ENCODE measurements around the gene ANLN.
"Not testable (repeated sequence)": the region's sequence is repeated elsewhere in the genome, so short reads cannot be mapped to it uniquely, and the experiment has no call there.

Gene ANLN

GRCh38 chr7:36491317-36491716 is 101.7 kb downstream of the ANLN start:
- Histone ChIP-seq H3K27ac (ENCODE audit: poor library complexity, severe bottlenecking) (no peak overlapping the region), H3K4me3 (ENCODE audit: severe bottlenecking) (no peak overlapping the region), H3K4me1 (ENCODE audit: insufficient read depth, poor library complexity, severe bottlenecking) (no peaks in the 10 kb centered on the region), H3K36me3 (ENCODE audit: low read depth) (no peaks in the 10 kb centered on the region), H3K27me3 (ENCODE audit: insufficient read depth, poor library complexity, severe bottlenecking) (peaks cover 5% of the 10 kb centered on the region), H3K9me3 (ENCODE audit: severe bottlenecking) (no peaks in the 10 kb centered on the region)
- DNase-seq (ENCODE audit: low spot score) (no peak), ATAC-seq (ENCODE audit: low read depth) (no peak)
- no peak for TF ChIP-seq CTCF (IDR thresholded peaks at IDR 0.05; ENCODE audit: poor library complexity, severe bottlenecking)

- H3K9me3 ChIP-seq (ENCODE audit: severe bottlenecking): no peaks in the 10 kb centered on the region
- no peak for TF ChIP-seq CTCF (IDR thresholded peaks at IDR 0.05; ENCODE audit: poor library complexity, severe bottlenecking)
- ATAC-seq (ENCODE audit: low read depth) (no peak), DNase-seq (ENCODE audit: low spot score) (no peak)
- no peaks in the 10 kb centered on the region for H3K36me3 ChIP-seq (ENCODE audit: low read depth)
- H3K27me3 ChIP-seq (ENCODE audit: insufficient read depth, poor library complexity, severe bottlenecking): peaks cover 5% of the 10 kb centered on the region
- no peak overlapping the region for H3K4me3 ChIP-seq (ENCODE audit: severe bottlenecking)
- no peak overlapping the region for H3K27ac ChIP-seq (ENCODE audit: poor library complexity, severe bottlenecking)
- H3K4me1 ChIP-seq (ENCODE audit: insufficient read depth, poor library complexity, severe bottlenecking): peaks cover 11% of the 10 kb centered on the region
Observed at GRCh38 chr7:36496576-36496975, 106.9 kb downstream of the ANLN start.

- H3K9me3 ChIP-seq (ENCODE audit: severe bottlenecking); H3K36me3 ChIP-seq (ENCODE audit: low read depth); DNase-seq (ENCODE audit: low spot score); H3K27ac ChIP-seq (ENCODE audit: poor library complexity, severe bottlenecking); H3K27me3 ChIP-seq (ENCODE audit: insufficient read depth, poor library complexity, severe bottlenecking); H3K4me3 ChIP-seq (ENCODE audit: severe bottlenecking): not testable (repeated sequence)
- ATAC-seq (ENCODE audit: low read depth): peak; percentile 87
- H3K4me1 ChIP-seq (ENCODE audit: insufficient read depth, poor library complexity, severe bottlenecking): peaks cover 11% of the 10 kb centered on the region
Observed at GRCh38 chr7:36497176-36497575, 107.5 kb downstream of the ANLN start.

GRCh38 chr7:36497775-36498174 is 108.1 kb downstream of the ANLN start:
- TF ChIP-seq CTCF (IDR thresholded peaks at IDR 0.05; ENCODE audit: poor library complexity, severe bottlenecking): no peak
- H3K4me3 ChIP-seq (ENCODE audit: severe bottlenecking): no peak overlapping the region
- ATAC-seq (ENCODE audit: low read depth) (no peak), DNase-seq (ENCODE audit: low spot score) (no peak)
- no peaks in the 10 kb centered on the region for H3K27me3 ChIP-seq (ENCODE audit: insufficient read depth, poor library complexity, severe bottlenecking)
- H3K4me1 ChIP-seq (ENCODE audit: insufficient read depth, poor library complexity, severe bottlenecking): peaks cover 11% of the 10 kb centered on the region
- no peaks in the 10 kb centered on the region for H3K9me3 ChIP-seq (ENCODE audit: severe bottlenecking)
- no peak overlapping the region for H3K27ac ChIP-seq (ENCODE audit: poor library complexity, severe bottlenecking)
- H3K36me3 ChIP-seq (ENCODE audit: low read depth): no peaks in the 10 kb centered on the region

Measured in RWPE2 (cell line).